GM18502 (cell line): ENCODE results near the gene TMCO1.
"Not testable (repeated sequence)": the region's sequence is repeated elsewhere in the genome, so short reads cannot be mapped to it uniquely, and the experiment has no call there.

Source experiments
- ATAC-seq: cut with Tn5 transposase; IDR thresholded peaks from one replicate; pipeline ENCODE4 v1.9.1; 2021; ENCODE audit warnings: mild to moderate bottlenecking; ENCODE audit not compliant: unreplicated experiment, poor library complexity

The TMCO1 gene

GRCh38 chr1:165768513-165769394 is at the start of gene TMCO1:
Gene TMCO1 (minus strand): TSS chr1:165768868. CDS start chr1:165768751, 117 bp downstream.
- peak; percentile 99 for ATAC-seq

GRCh38 chr1:165816826-165817497 is 48.3 kb upstream of the TMCO1 start:
- no peak for ATAC-seq

DNA sequence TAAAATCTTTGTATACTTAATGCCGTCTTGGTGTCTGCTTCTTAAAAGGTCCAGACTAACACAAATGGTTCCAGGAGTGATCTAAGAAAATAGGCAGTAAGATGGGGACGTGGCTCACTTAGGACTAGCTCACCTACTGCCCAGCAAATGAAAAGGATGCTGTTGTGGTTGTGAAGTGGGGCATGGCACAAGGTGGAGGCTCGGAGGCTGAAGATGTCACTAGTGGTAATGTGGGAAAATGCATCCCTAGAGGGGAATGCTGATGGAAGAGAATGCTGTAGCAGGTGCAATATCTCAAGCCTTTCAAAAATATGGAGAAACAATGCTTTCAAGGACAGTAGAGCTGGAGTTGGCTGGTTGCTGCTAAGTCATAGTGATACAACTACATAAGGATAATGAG is 47.5 kb upstream of the TMCO1 start:
- no peak for ATAC-seq

GRCh38 chr1:165815725-165816124 is 47.1 kb upstream of the TMCO1 start:
- no peak for ATAC-seq

DNA sequence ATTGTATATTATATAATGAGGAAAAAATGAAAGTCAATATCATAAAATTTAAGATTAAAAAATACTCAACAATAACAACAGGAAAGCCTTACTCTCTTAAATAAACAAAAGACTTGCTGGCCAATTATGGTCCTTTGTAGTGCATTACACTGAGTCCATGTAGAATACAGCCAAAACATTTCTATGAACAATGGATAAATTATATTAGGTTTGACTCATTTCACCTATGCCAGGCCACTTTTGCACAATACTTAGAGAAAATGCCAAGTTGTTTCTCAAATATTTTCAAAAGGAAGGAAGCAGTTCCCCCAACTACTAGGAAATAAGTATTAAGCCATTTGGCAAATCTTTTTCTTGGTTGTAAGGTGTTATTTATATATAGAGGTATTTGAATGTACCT is 38.9 kb upstream of the TMCO1 start:
- ATAC-seq = no peak

- not testable (repeated sequence) for ATAC-seq
Measured at GRCh38 chr1:165804513-165804912, 35.8 kb upstream of the TMCO1 start.

DNA sequence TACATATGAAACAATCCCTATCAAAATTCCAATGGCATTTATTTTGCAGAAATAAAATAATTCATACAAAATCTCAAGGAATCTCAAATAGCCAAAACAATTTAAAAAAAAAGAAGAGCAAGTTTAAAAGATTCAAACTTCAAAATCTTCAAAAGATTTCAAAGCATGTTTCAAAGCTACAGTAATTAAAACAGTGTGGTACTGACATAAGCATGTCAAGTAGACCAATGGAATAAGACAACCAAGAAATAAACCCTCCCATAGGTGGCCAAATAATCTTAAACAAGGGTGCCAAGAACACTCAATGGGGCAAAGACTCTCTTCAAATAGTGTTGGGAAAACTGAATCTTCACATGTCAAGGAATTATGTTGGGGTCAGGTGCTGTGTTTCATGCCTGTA is 30.7 kb upstream of the TMCO1 start:
- ATAC-seq = no peak

- no peak for ATAC-seq
Measured at GRCh38 chr1:165795894-165796293, 27.2 kb upstream of the TMCO1 start.

DNA sequence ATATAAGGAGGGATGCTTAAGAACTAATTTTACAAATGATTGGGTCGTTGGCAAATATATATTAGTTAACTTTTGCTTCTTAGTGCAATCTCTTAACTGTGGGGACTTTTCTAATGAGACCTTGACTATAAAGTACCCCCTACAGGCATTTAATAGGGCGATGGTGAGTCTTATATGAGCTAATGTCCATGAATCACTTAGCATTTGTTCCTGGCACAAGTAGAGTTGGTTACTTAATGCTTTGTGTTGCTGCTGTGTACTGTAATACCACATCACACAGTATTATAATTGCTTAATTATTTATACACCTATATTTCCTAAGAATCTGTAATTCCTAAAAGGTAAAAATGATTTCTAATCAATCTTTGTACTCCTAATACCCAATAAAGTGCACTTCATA is 25.3 kb upstream of the TMCO1 start:
- no peak for ATAC-seq

GRCh38 chr1:165787741-165788140 is 19.1 kb upstream of the TMCO1 start:
- ATAC-seq = no peak

DNA sequence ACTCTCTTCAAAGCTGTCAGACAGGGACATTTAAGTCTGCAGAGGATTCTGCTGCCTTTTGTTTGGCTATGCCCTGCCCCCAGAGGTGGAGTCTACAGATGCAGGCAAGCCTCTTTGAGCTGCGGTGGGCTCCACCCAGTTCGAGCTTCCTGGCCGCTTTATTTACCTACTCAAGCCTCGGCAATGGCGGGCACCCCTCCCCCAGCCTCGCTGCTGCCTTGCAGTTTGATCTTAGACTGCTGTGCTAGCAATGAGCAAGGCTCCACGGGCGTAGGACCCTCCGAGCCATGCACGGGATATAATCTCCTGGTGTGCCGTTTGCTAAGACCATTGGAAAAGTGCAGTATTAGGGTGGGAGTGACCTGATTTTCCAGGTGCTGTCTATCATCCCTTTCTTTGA is 14.9 kb upstream of the TMCO1 start:
- not testable (repeated sequence) for ATAC-seq

DNA sequence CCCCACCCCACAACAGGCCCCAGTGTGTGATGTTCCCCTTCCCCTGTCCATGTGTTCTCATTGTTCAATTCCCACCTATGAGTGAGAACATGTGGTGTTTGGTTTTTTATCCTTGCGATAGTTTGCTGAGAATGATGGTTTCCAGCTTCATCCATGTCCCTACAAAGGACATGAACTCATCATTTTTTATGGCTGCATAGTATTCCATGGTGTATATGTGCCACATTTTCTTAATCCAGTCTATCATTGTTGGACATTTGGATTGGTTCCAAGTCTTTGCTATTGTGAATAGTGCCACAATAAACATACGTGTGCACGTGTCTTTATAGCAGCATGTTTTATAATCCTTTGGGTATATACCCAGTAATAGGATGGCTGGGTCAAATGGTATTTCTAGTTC is 9.5 kb upstream of the TMCO1 start:
- ATAC-seq = not testable (repeated sequence)

DNA sequence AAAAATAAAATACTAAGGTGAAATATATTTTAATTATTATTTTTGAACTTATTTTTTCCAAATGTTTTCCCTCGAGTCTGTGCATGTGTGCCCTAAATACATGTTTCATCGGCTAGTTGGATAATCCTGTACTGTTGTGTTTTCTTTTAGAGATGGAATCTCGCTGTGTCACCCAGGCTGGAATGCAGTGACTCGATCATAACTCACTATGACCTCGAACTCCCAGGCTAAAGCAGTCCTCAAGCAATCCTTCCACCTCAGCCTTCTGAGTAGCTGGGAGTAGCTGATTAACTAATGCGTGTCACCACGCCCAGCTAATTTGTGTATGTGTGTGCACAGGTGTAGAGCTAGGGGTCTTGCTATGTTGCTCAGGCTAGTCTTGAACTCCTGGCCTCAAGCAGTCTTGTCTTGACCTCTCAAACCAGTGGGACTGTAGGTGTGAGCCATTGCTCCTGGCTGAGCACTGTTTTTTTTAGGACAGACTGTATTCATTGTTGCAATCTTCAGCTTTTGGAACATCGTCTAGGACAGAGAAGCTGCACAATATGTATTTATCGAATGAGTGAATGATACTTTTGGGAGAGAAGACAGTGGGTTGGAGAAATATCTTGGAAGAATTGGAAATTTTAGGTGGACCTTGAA is 4.8 kb upstream of the TMCO1 start:
- no peak for ATAC-seq

- no peak for ATAC-seq
Measured at GRCh38 chr1:165772739-165773138, 4.1 kb upstream of the TMCO1 start.

- ATAC-seq = no peak
Measured at GRCh38 chr1:165764277-165764676, 4.4 kb downstream of the TMCO1 start.

DNA sequence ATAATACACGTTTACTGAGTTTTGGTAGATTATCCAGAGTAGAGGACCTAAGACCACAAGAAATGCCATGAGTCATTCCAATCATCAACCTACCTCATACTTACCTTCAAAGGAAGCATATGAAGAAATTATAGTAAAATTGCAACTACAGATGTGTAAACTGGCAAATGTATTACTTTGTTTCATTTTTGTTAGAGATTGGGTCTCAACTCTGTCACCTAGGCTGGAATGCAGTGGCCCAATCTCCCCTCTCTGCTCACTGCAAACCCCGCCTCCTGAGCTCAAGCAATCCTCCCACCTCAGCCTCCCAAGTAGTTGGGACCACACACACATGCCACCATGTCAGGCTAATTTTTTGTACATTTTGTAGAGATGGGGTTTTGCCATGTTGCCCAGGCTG is 5.2 kb downstream of the TMCO1 start:
- no peak for ATAC-seq

- ATAC-seq = no peak
Measured at GRCh38 chr1:165762725-165763124, 5.9 kb downstream of the TMCO1 start.

- ATAC-seq = no peak
Measured at GRCh38 chr1:165759095-165759494, 9.6 kb downstream of the TMCO1 start.

DNA sequence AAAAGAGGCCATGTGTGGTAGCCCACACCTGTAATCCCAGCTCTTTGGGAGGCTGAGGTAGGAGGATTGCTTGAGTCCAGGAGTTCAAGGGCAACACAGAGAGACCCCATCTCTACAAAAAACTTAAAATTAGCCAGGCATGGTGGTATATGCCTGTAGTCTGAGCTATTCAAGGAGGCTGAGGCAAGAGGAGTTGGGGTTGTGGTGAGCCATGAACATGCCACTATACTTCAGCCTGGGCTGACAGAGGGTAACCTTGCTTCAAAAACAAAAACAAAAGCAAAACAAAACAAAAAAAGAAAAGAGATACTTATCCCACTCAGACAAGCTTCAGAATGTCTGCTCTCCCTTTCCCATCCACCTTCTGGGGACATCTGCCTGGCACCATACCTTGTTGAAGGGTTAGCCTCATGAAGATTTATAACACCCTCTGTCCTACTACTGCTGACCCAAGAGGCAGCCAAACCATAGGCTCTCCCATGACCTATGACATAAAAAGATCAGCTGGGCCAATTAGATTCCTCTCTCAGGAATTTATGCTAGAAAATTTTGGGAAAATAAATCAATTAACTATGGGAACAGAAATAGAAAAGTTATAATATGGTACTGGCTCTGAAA is 13.2 kb downstream of the TMCO1 start:
- no peak for ATAC-seq

DNA sequence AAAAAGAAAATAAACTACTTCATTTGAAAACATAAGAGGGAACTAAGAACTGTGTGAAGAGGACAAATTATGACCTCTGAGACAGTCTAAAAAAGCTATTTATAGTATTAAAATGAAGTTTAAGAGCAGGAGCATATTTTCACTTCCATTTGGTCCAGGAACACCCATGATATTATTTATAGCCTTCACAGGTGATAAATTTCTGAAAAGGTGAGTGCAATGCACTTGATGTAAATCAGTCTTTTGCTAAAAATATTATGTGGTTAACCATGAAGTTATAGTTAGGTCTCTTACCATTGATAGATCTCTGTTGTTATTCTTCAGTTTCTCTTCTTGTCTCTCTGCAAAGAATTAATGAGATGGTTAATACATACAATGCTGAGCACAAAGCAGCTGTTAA is 14.7 kb downstream of the TMCO1 start:
- ATAC-seq = peak; percentile 93

- ATAC-seq = no peak
Measured at GRCh38 chr1:165748550-165748949, 20.1 kb downstream of the TMCO1 start.
